ENCODE data around the gene CCDC92B. TPM values are rescaled to one million over a fixed set of nuclear protein-coding genes. Genes with fewer than 3 reads are reported as not detected.

The CCDC92B gene
- total and polyA plus RNA-seq, 10 of the 15 experiments (the other 5 are each of a cell fraction or from before 2014, with no cell fraction given), result not detected

- H3K36me3 ChIP-seq (ENCODE audit: control insufficient read depth in 2 of 2, insufficient read depth in 2 of 2, low read length in 1 of 2), result peaks cover 0 to 11% of the 10 kb centered on the region in 2 experiments; a peak in 2 of 4 replicates
- H3K4me1 ChIP-seq (ENCODE audit: control insufficient read depth, insufficient read depth, low read length), result peaks cover 20% of the 10 kb centered on the region
- CTCF ChIA-PET, result interaction anchor here (1.1 to 2.2 kb wide), 4 partner anchors 23 to 327 kb away, joined by 3 to 10 read pairs (median 3); no protein-coding TSS in a partner anchor
- no TSS peak for BruUV-seq (replicated peaks)
- intact Hi-C loops (cut with micrococcal nuclease; ENCODE audit: unreplicated experiment), result no loop called here
- RAD21 ChIA-PET (ENCODE audit: unreplicated experiment), result interaction anchor here (1.2 to 1.9 kb wide), 4 partner anchors 111 to 307 kb away, joined by 3 to 8 read pairs (median 4); partner anchors contain the start of gene PAFAH1B1
- WGBS (ENCODE audit: insufficient coverage, insufficient replicate concordance, low lambda C conversion rate, missing lambda C conversion rate), result 6% methylated on average over 10 of the region's 10 CpGs
- H3K4me2 ChIP-seq (ENCODE audit: control insufficient read depth, insufficient read depth), result peak overlapping the region; percentile 98
- POLR2A ChIA-PET, result interaction anchor here (1.0 kb wide), 1 partner anchor 116 kb away, joined by 3 read pairs; the partner anchor contains the start of gene PAFAH1B1
- DNase-seq (ENCODE audit: low read depth, low spot score) (no peak), ATAC-seq (peak; percentile 78), FAIRE-seq (peak; percentile 79)
- H3K79me2 ChIP-seq (ENCODE audit: control insufficient read depth, insufficient read depth, low read length), result peaks cover 73% of the 10 kb centered on the region
- H4K20me1 ChIP-seq (ENCODE audit: control insufficient read depth, insufficient read depth), result peaks cover 8% of the 10 kb centered on the region; the same call in 1 of the 2 replicates
- H3K9me3 ChIP-seq (replicated peaks; ENCODE audit: control insufficient read depth, insufficient read depth, low read length), result no peaks in the 10 kb centered on the region
- SMC1A ChIA-PET (ENCODE audit: uncharacterized antibody, unreplicated experiment), result interaction anchor here (1.0 to 1.5 kb wide), 2 partner anchors 50 to 327 kb away, joined by 3 to 4 read pairs; no protein-coding TSS in a partner anchor
- peak overlapping the region; percentile 19; the same call in 1 of the 2 replicates for H2AFZ ChIP-seq (ENCODE audit: control insufficient read depth, low read depth, low read length)
- peak overlapping the region; percentile 85 for H3K9ac ChIP-seq (ENCODE audit: control insufficient read depth, insufficient read depth, low read length)
- no peaks in the 10 kb centered on the region for H3K27me3 ChIP-seq (replicated peaks in 1 of 2; ENCODE audit: control insufficient read depth in 2 of 2, insufficient read depth in 2 of 2, low read length in 1 of 2)
- H3K27ac ChIP-seq (ENCODE audit: control insufficient read depth, insufficient read depth), result peak overlapping the region; percentile 68
- H3K4me3 ChIP-seq, result peak overlapping the region; percentile 95
- in situ Hi-C loops (cut with MboI), result no loop called here
- TF ChIP-seq DPF2 (IDR thresholded peaks at IDR 0.05), result no peak
- TF ChIP-seq HDGF (IDR thresholded peaks at IDR 0.05), result 0 out of 2 replicates have a peak, but pooled peaks have one; percentile 13
- TF ChIP-seq RBBP5 (conservative IDR thresholded peaks at IDR 0.05), result no peak
- TF ChIP-seq SMARCA5 (IDR thresholded peaks at IDR 0.05), result no peak
- TF ChIP-seq CEBPB (IDR thresholded peaks at IDR 0.05; ENCODE audit: borderline replicate concordance in 1 of 2, low read depth in 2 of 2, low read length in 2 of 2), result no peak
- TF ChIP-seq GABPA (IDR thresholded peaks at IDR 0.05; ENCODE audit: low read depth), result no peak
- no peak for TF ChIP-seq ZNF592 (IDR thresholded peaks at IDR 0.05)
- TF ChIP-seq RFX5 (IDR thresholded peaks at IDR 0.05; ENCODE audit: low read depth, low read length), result no peak
- no peak for TF ChIP-seq ZNF384 (IDR thresholded peaks at IDR 0.05; ENCODE audit: borderline replicate concordance, low read depth, low read length)
- TF ChIP-seq FOS (IDR thresholded peaks at IDR 0.05; ENCODE audit: borderline replicate concordance, extremely low read depth, insufficient read length), result no peak
- no peak for TF ChIP-seq RUNX3 (IDR thresholded peaks at IDR 0.05; ENCODE audit: low read length)
- no peak for TF ChIP-seq ATF3 (IDR thresholded peaks at IDR 0.05; ENCODE audit: borderline replicate concordance, extremely low read depth, low read depth, low read length)
- no peak for TF ChIP-seq MTA3 (IDR thresholded peaks at IDR 0.05; ENCODE audit: borderline replicate concordance, low read length)
- no peak for TF ChIP-seq SMAD5 (IDR thresholded peaks at IDR 0.05; ENCODE audit: low read depth)
- TF ChIP-seq NR2F1 (conservative IDR thresholded peaks at IDR 0.05), result no peak
- no peak for TF ChIP-seq CHD2 (IDR thresholded peaks at IDR 0.05; ENCODE audit: borderline replicate concordance, low read depth, low read length)
- no peak for TF ChIP-seq ZNF687 (IDR thresholded peaks at IDR 0.05)
- no peak for TF ChIP-seq SREBF1 (IDR thresholded peaks at IDR 0.05; ENCODE audit: low read length)
These were observed 40.2 kb downstream of the CCDC92B start for GRCh38 chr17:2709183-2709661.

Data from GM12878 (cell line).